T-helper 1 cell treated with Interleukin-12 subunit alpha and Interleukin-12 subunit beta and Interleukin-4 antibody, amounts not matched to agents 30 ng/mL and 1 ng/mL, for 36 hours (primary cell): ENCODE data around the gene OTOF. TPM values are rescaled to one million over a fixed set of nuclear protein-coding genes. Genes with fewer than 3 reads are reported as not detected.

Source experiments
- intact Hi-C: fragments of 100-400 bp; cut with micrococcal nuclease; formaldehyde crosslinking; loops from one replicate; pipeline ENCODE4 v1.15.1; 2024
- total RNA-seq: library from RNA; stranded (reverse); gene quantifications from 2 replicates; pipeline ENCODE4 v1.2.3, GENCODE V29; 2022

OTOF gene
- total RNA-seq, 1 donor from 2014 or later: 13.9 TPM

DNA sequence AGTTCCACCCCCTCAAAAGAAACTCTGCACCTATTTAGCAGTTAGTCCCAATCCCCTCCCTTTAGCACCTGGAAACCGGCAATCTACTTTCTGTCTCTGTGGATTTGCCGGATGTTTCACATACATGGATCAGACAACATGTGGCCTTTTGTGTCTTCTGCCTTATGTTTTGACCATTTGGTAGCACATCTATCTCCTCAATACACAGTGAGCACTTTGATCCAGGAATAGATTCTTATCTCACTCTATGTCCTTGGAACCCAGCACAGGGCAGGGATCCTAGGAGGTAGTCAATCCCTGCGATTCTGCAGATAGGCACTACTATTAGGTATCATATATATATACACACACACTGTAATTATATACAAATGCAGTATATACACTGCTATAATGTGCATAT lies 3.8 kb upstream of the OTOF start:
- intact Hi-C loops: no loop called here

DNA sequence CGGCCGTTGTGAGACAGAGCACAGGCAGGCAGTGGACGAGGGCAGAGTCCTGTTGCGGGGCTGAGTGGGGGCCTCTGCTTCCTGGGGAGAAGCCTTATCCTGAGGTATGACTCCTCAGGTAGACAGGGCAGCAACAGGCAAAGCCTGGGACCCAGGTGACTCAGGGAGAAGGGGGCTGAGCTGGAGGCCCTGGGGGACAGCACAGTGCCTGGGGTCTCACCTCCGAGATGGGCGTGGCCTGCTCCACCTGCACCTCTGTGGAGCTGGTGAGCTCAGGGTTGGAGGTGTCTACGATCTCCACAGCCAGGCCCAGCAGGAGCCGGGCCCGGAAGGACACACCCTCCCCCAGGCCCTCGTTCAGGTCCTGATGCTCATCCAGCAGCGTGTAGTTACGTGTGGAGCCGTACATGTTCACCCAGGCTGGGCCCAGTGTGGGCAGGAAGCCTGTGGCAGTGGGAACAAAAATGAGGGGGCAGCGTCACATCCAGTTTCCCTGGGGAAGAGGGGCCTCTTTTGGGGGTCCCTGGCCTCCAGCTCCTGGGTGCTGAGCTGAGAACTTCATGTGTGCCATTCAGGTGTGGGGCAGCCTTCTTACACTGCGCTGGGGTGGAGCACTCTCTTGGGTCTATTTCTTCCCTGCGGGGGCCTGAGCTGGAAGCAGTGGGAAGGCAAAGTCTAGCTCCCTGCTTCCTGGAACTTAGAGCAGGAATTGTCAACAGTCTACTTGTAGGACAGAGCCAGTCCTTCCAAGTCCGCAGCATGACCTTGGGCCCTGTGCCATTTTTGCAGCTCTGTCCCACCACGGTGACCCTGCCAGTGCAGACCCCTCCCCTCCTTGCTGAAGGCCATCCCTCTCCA lies 2.9 kb upstream of the OTOF start:
- intact Hi-C loops: no loop called here

DNA sequence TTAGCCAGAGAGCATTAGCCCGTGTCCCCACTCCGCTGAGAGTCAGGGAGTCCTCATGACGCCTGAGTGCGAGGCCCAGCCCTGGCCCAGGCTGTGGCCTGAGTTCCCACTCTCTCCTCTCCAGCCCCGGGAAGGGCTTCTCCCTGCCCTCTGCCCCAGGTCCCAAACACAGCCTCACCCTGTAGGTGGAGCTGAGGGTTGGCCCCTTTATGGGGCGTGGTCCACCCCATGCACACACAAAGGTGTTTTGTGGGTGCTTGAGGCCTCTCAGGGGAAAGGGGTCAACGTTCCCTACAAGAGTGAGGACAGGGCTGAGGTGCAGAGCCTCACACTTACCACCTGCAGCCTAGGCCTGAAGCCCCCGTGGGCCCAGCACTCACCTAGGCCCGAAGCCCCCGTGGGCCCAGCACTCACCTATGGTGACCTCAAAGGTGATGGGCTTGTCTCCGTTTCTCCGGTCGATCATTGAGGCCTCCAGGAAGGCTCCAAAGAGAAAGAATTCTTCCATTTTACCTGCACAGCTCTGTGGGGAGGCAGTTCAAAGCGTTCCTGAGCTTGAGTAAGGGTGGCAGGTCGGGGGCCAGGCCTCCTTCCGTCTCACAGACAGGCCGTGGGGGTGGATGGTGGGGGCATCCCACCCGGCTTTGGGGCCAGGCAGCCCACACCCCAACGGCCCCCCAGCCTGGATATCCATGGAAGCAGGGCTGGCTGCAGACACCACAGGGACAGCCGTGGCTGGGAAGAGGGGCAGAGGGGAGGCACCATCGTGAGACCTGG lies 2.1 kb upstream of the OTOF start:
- intact Hi-C loops: no loop called here

DNA sequence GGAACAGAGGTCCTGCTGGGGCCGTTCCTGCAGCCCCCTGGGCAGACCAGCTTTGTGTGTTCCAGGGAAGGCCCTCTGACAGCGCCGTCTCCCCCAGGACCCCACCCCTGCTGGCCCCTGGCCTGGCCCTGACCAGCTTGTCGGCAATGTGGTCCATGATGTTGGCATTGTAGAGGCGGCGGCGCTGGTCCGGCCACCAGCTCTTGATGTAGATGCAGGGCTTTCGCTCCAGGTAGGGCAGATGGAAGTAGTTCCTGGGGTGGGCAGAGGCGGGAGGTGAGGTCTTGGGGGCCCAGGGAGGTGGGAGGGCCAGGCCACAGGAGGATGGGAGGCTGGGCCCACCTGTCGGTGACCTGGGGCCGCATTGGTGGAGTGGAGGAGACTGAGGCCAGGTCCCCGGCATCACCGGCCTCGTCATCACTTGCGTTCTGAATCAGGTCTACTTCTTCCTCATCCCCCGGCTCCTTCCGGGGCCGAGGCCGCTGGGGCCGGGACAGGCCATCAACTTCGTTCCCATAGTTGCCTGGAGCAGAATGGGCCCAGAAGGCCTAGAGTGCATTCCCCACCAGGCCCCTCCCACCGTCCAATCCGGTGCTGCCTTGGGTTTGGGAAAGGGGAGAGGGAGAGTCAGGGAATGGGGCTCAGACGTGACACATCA lies 1.3 kb upstream of the OTOF start:
- intact Hi-C loops: no loop called here

DNA sequence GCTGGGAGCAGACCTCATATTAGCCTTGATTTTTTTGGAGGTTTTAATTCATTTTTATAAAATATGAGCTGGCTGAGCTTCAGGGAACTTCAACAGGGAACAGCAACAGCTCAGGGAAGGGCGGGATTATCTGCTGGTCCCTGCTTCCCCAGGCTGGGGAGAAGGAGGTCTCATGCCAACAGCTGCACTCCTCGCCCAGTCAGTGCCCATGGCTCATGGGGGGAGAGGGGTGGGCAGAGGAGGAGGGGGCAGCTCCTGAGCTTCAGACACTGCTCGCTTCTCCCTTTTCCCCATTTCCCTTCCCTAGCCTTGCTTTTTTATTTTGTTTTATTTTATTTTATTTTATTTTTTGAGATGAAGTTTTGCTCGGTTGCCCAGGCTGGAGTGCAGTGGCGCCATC lies 442 bp upstream of the OTOF start:
- intact Hi-C loops: no loop called here

DNA sequence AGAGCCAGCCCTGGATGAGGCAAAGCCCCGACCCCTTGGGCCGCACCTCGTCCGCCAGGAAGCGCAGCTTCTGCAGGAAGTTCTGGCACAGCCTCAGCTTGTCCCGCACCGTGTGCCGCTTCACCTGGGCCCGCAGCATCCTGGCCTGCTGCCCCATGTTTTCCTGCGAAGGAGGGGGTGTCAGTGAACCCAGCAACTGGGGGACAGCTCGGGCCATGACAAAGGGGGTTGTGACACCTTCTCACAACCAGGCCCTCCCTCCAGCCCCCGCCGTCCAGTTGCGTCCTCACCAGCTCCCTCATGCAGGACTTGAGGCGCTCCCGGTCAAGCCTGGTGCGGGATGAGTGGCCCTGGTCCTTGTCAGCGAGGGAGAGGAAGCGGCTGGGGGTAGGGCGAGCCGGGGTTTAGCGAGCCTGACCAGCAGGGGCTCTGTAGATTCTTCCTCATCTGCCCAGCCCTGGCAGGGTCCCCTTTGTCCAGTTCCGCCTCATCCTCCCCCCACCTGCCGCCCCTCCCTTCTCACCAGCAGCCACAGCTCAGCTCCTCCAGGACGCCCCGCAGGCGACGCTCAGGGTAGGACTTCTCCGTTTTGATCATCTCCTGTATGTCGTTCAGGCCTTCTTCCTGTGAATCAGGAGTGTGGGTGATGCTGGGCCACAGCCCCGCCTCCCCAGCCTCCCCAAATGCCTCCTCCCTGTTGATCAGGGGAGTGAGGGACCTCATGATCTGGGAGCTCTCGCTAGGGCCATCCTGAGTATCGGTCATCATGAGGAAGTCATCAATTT lies 606 bp downstream of the OTOF start:
- intact Hi-C loops: no loop called here

DNA sequence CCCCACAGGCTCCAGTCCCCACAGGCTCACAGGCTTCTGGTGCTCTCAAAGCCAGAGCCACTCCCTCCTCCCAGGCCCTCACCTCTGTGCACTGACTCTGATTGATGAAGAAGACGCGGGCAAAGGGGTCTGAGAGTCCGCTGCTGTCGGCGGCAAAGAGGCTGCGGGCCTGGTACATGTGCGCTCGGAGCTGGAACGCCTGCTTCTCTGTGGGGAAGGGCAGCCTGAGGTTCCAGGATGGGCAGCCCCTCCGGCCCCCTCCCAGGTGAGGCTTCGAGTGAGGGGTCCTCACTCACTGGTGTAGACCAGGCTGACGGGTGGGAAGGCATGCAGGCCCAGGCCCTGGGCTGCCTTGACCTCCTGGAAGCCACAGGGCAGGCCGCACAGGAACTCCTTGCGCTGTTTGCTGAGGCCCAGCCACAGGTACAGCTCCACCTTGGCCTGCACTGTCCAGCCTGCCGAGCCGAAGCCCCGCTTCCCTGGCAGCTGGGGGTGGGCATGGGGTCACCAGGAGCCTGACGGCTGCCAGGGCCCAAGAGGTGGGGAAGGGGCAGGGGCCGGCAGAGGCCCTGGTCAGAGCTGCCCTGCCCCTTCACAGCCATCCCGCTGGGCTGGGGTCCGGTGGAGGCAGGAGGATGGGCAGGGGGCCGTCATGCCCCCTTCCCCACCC lies 2.0 kb downstream of the OTOF start:
- intact Hi-C loops: no loop called here

DNA sequence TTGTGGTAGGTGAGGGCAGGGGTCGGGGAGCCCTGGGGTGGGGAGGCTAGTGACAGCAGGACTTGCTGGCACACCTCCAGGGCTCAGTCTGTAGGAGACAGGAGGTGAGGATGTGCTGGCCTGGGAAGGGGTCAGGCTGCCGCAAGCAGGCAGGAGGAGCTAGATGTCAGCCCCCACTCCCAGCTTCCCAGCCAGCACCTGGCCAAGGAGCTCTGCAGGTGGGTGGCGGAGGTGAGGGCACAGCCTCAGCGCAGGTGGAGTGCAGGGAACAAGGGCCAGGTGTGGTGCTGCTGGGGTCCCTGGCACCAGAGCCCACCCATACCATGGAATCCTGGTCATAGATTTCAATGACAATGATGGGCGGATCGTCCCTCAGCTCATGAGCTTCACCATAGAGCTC lies 2.9 kb downstream of the OTOF start:
- intact Hi-C loops: no loop called here

DNA sequence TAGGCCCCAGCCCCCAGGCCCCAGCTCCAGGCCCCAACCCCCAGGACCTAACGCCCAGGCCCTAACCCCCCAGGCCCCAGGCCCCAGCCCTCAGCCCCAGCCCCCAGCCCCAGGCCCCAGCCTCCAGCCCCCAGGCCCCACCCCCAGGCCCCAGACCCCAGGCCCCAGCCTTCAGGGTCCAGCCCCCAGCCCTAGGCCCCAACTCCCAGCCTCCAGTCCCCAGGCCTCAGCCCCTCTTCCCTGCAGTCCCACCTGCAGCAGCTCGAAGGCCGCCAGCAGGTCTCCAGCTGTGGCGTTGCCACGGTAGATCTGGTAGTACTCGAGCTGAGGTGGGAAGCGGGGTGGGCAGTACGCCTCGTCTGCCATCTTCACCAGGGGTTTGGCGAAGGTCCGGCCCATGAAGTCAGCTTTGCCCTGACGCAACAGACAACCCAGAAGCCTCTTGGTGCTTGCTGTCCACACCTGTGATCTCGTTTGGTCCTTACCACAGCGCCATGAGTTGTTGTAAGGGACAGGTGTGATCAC lies 3.6 kb downstream of the OTOF start:
- intact Hi-C loops: no loop called here

DNA sequence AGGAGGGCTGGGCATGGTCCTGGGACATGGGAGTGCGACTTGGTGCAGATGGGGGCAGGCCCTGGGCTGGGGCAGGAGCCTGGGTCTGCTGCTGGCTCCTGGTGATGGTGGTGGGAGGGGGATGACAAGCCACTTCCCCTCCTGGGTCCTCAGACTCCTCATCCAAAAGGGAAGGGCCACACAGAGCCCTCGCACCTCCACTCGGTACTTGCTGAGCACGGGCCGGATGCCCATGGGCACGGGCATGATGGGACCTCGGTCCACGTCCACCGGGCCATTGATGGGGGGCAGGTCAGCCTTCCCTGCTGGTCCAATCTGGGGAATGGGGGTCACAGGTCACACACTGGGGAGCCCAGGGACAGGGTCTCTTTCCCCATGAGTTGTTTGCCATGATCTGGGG lies 4.1 kb downstream of the OTOF start:
- intact Hi-C loops: no loop called here

DNA sequence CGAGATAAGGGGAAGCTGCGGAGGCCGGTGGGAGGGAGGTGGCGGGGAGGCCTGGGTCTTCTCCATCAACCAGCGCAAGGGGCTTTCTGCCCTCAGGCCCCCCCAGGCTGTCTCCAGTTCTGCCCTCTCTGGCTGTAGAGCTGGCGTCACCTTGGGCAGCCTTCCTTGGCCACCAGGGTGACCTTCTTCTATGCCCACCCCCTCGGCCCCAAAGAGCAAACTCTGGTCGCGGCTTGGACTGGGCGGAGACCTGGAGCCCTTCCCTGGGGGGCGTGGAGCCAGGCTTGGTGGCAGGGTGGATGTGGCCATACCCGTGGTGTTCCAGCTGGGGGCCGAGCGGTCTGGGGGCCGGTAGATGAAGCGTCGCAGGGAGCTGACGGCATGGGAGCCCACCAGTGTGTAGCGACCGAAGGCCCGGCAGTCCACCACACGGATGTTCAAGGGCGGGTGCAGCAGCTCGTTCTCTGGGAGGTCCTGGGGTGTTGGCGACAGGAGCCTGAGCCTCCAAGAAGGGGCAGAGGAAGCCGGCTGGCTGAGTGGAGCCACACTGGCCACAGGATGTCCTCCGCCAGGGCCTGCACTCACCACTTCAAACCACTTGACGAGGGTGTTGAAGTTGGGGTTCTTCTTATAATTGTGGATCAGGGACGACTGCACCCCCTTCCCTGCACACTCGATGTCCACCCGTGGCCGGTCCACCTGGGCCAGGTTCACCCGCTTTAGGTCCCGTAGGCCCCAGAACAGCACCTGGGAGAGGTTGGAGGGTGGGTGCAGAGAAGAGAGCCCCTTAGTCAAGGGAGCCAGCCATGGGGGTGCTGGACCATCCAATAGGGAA lies 4.9 kb downstream of the OTOF start:
- intact Hi-C loops: no loop called here

DNA sequence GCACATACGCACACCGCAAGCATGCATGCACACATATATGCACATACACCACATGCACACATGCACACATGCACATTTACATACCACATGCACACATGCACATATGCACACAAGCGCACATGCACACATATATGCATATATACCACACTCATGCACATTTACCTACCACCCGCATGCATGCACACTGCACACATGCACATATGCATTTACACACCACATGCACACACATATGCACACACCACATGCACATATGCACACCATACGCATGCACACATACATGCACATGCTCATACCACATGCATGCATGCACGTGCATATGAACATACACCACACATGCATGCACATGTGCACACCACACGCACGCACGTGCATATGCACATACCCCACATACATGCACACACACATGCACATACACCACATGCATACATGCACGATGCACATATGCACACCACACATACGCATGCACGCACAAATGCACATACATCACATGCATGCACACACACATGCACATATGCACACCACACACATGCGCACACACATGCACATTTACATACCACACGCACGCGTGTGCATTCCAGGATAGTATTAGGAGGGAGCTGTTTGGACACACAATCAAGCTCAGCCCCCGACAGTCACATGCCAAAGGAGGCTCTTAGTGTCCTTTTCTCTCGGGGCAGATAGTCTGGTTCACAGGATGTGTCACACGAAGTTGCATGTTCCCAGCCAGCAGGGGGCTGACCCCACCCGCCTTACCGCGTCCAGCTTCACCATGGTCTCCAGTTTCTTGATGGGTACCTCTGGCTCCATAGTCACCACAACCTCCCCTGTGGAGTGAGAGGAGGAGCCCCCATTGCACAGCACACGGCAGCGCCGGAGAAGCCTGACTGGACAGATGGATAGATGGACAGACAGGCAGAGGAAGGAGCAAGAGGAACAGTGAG lies 5.9 kb downstream of the OTOF start:
- intact Hi-C loops: no loop called here

DNA sequence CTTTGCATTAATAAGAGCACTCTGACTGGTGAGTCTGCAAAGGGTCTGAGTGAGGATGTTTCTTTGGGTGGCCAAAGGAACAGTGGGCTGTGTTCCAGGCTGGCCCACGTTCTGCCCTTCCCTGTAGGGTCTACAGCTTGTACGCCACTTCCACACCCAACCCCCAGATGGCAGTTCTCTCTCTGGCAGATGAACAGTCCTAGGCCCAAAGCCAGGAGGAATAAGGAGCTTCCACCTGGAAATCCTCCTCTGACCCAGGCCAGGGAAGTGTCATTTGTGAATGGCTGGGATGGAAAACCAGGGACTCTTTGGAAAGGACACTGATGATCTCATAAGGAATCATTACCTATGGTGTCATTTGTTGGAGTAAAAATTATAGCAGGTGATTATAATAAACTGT lies 6.6 kb downstream of the OTOF start:
- intact Hi-C loops: no loop called here

DNA sequence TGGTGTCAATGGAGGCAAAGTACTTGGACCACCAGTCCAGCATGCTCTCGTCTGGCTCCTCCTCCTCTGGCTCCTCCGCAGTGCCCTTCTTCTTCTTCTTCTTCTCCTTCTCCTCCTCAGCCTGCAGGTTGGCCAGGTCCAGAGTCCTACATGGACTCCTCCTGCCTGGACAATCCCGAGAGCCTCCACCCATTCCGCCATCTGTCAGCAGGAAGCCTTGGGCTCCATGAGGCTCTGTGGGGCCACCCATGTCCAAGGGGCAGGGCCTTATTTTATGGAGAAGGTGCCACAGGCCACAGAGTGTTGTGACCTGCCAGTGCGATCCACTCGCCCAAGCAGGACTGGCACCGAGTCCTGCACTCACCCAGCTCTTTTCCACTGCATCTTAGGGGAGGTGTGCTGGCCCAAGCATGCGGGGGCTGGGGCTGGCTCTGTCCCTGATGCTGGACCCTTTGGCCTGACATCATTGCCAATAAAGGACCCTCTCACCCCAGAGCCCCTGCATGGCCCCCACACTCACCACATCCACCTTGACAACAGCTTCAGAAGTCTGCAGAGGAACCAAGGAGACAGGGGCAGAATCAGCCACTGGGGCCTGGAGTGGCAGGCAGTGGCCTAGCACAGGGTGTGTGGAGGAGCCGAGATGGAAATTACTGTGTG lies 7.2 kb downstream of the OTOF start:
- intact Hi-C loops: no loop called here

DNA sequence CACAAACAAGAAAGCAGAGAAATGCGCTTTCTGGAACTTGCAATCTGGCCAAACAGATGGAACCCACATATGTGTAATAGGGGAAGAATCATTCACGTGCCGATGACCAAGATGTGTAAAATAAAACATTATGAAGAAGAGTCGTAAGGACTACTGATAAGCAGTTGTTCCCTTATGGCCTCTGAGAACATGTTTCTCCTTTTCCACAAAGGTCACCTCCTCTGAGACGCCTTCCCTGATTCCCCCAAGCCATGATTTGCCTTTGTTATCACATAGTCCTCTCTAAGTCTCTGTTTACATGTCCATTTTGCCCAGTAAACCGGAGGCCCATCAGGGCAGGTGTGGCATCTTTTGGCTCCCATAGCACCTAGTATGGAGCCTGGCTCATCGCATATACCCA lies 8.0 kb downstream of the OTOF start:
- intact Hi-C loops: loop anchor here (1.0 to 2.0 kb wide), 8 partner anchors 125 to 519 kb away; partner anchors contain the start of genes HADHA and HADHB

DNA sequence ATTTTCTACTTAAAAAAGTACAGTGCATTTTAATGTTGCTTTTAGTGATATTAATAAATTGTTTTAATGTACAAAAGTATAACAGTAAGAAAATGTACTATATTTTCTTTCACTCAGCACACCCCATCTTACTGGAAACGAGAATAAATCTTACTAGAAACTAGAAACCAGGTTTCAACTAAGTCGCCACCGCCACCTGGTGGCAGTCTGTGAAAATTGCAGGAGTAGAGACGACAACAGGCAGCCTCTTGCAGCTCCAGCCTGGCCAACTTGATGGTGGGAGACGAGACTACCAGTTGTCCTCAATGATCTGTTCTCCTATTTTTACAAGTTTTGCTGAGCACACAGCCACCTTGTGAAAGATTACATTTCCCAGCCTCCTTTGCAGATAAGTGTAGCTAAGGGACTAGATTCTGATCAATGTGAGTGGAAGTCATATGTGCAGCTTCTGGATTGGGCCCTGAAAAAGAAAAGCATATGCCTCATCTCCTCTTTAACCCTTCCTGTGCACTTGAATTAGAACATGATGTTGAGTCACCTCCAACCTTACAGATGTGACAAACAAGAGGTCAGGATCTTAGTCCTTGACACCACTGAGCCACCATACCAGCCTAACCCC lies 8.7 kb downstream of the OTOF start:
- intact Hi-C loops: loop anchor here (1.0 to 2.0 kb wide), 8 partner anchors 124 to 518 kb away; partner anchors contain the start of genes HADHA and HADHB

DNA sequence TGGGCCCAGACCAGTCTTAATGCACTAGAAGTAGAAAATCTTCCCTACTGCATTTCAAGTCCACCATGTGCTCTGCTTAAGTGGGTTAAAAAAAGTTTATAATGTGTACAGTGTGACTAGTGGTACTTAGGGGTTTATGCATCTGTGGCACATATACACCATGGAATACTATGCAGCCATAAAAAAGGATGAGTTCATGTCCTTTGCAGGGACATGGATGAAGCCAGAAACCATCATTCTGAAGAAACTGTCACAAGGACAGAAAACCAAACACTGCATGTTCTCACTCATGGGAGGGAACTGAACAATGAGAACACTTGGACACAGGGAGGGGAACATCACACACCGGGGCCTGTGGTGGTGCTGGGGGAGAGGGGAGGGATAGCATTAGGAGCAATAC lies 9.4 kb downstream of the OTOF start:
- intact Hi-C loops: loop anchor here (2.0 kb wide), 1 partner anchor 224 kb away; the partner anchor contains the start of genes HADHA and HADHB
